Neuronal stem cell (in vitro differentiated cells): ENCODE results near the gene SQSTM1.

Experiments used
- DNase-seq: peaks from one replicate; pipeline ENCODE4 v3.0.0-alpha.2; 2013; ENCODE audit warnings: low spot score
- H2AFZ ChIP-seq: one replicate; pipeline ENCODE4 v1.6.1; 2013; ENCODE audit warnings: mild to moderate bottlenecking, low read length, inconsistent platforms
- H2AK5ac ChIP-seq: 2 replicates; pipeline ENCODE4 v1.6.1; 2013; ENCODE audit warnings: low read depth, mild to moderate bottlenecking, inconsistent platforms, low read length, moderate library complexity, mixed read lengths
- H2BK120ac ChIP-seq: 2 replicates; pipeline ENCODE4 v1.6.1; 2013; ENCODE audit warnings: low read depth, mild to moderate bottlenecking, inconsistent platforms, low read length, moderate library complexity, mixed read lengths
- H2BK12ac ChIP-seq: one replicate; pipeline ENCODE4 v1.6.1; 2013; ENCODE audit warnings: low read length, inconsistent platforms
- H2BK15ac ChIP-seq: 2 replicates; pipeline ENCODE4 v1.6.1; 2013; ENCODE audit warnings: mild to moderate bottlenecking, low read length, inconsistent platforms, mixed read lengths
- H2BK5ac ChIP-seq: one replicate; pipeline ENCODE4 v1.6.1; 2013; ENCODE audit warnings: inconsistent platforms, mild to moderate bottlenecking, low read length, moderate library complexity
- H3K14ac ChIP-seq: one replicate; pipeline ENCODE4 v1.6.1; 2013; ENCODE audit warnings: low read length, inconsistent platforms
- H3K18ac ChIP-seq: 2 replicates; pipeline ENCODE4 v1.6.1; 2013; ENCODE audit warnings: low read length, inconsistent platforms
- H3K23ac ChIP-seq: 2 replicates; pipeline ENCODE4 v1.6.1; 2013; ENCODE audit warnings: low read depth, mild to moderate bottlenecking, mixed read lengths, low read length, inconsistent platforms; ENCODE audit not compliant: poor library complexity
- H3K27ac ChIP-seq: replicated peaks from 3 replicates; pipeline ENCODE4 v1.5.1; 2013; ENCODE audit warnings: low read length, inconsistent platforms
- H3K27me3 ChIP-seq, 3 experiments: 2 replicates each; pipeline ENCODE4 v1.6.1; 2013; ENCODE audit warnings: low read length in 3 of 3, mild to moderate bottlenecking in 2 of 3, inconsistent platforms in 1 of 3, low read depth in 1 of 3, mixed read lengths in 1 of 3, moderate library complexity in 1 of 3; ENCODE audit not compliant: control insufficient read depth in 3 of 3, insufficient read depth in 3 of 3
- H3K36me3 ChIP-seq, 2 donors: replicated peaks in 1 of 2; 2 replicates each; pipeline ENCODE4 v1.6.1; 2013; ENCODE audit warnings: low read length in 2 of 2; ENCODE audit not compliant: control insufficient read depth in 2 of 2, insufficient read depth in 2 of 2
- H3K4ac ChIP-seq: 2 replicates; pipeline ENCODE4 v1.6.1; 2013; ENCODE audit warnings: inconsistent platforms, mild to moderate bottlenecking, low read length, moderate library complexity
- H3K4me1 ChIP-seq, 2 donors: 1 replicate in 1 of 2; 2 replicates in 1 of 2; pipeline ENCODE4 v1.6.1; 2013; ENCODE audit warnings: low read length in 2 of 2, low read depth in 1 of 2; ENCODE audit not compliant: control insufficient read depth in 2 of 2, insufficient read depth in 1 of 2
- H3K4me2 ChIP-seq: one replicate; pipeline ENCODE4 v1.6.1; 2013; ENCODE audit warnings: mild to moderate bottlenecking, low read length, inconsistent platforms; ENCODE audit not compliant: insufficient read depth, poor library complexity, severe bottlenecking
- H3K4me3 ChIP-seq, 2 donors: 2 replicates each; pipeline ENCODE4 v1.5.1; 2013; ENCODE audit warnings: low read length in 2 of 2, mild to moderate bottlenecking in 2 of 2, inconsistent platforms in 1 of 2, moderate library complexity in 1 of 2
- H3K79me1 ChIP-seq: one replicate; pipeline ENCODE4 v1.6.1; 2013; ENCODE audit warnings: low read depth, mild to moderate bottlenecking, inconsistent platforms, low read length, moderate library complexity
- H3K9ac ChIP-seq: one replicate; pipeline ENCODE4 v1.6.1; 2013; ENCODE audit warnings: mild to moderate bottlenecking, low read depth, low read length, inconsistent platforms; ENCODE audit not compliant: poor library complexity
- H3K9me3 ChIP-seq, 2 donors: replicated peaks in 1 of 2; 2 replicates each; pipeline versions ENCODE3 to v1.6.1; 2013; ENCODE audit warnings: low read length in 2 of 2, mild to moderate bottlenecking in 2 of 2, inconsistent platforms in 1 of 2, low read depth in 1 of 2, mixed read lengths in 1 of 2, moderate library complexity in 1 of 2; ENCODE audit not compliant: control insufficient read depth in 2 of 2, insufficient read depth in 1 of 2
- H4K8ac ChIP-seq: one replicate; pipeline ENCODE4 v1.6.1; 2013; ENCODE audit warnings: low read depth, mild to moderate bottlenecking, inconsistent platforms, low read length, moderate library complexity
- H4K91ac ChIP-seq: one replicate; pipeline ENCODE4 v1.6.1; 2013; ENCODE audit warnings: low read length, low read depth, mild to moderate bottlenecking, inconsistent platforms; ENCODE audit not compliant: poor library complexity
- WGBS, 2 donors: extraction: QIAGEN DNeasy Blood & Tissue Kit; methylation state at CpG; one replicate each; pipeline ENCODE4 v1.1.7; 2013; ENCODE audit warnings: missing lambda C conversion rate in 2 of 2, mixed read lengths in 1 of 2; ENCODE audit not compliant: insufficient read length in 2 of 2, insufficient replicate concordance in 1 of 2; ENCODE audit errors: extremely low coverage in 2 of 2; 5-methylcytosine and 5-hydroxymethylcytosine counted together

Gene SQSTM1

GRCh38 chr5:179860301-179860700, 39.6 kb downstream of the SQSTM1 start:
- Histone ChIP-seq H2AK5ac (no peak overlapping the region), H3K79me1 (peaks cover 4% of the 10 kb centered on the region), H3K4ac (no peak overlapping the region), H2BK120ac (no peak overlapping the region), H3K4me3 (no peak overlapping the region), H2BK15ac (no peak overlapping the region), H3K4me1 (peaks cover 1 to 2% of the 10 kb centered on the region in 2 donors), H3K9ac (no peak overlapping the region), H3K14ac (no peak overlapping the region), H4K91ac (no peak overlapping the region), H3K4me2 (no peak overlapping the region), H3K9me3 (peaks cover 2 to 5% of the 10 kb centered on the region in 2 donors), H4K8ac (no peak overlapping the region), H2BK5ac (no peak overlapping the region), H2BK12ac (no peak overlapping the region), H3K36me3 (peaks cover 25 to 48% of the 10 kb centered on the region in 2 donors), H3K23ac (no peak overlapping the region), H2AFZ (no peak overlapping the region), H3K27ac (no peak overlapping the region), H3K18ac (no peak overlapping the region), H3K27me3 (no peaks in the 10 kb centered on the region)
- no peak for DNase-seq
- no CpG with 5 or more reads among the region's 11 CpGs for WGBS, 2 donors

- no peak overlapping the region for H2BK12ac ChIP-seq
- peaks cover 35 to 56% of the 10 kb centered on the region in 2 donors for H3K36me3 ChIP-seq
- H3K27me3 ChIP-seq = no peaks in the 10 kb centered on the region
- no peak overlapping the region for H3K14ac ChIP-seq
- no peak overlapping the region for H2BK120ac ChIP-seq
- H2AFZ ChIP-seq = no peak overlapping the region
- H3K23ac ChIP-seq = no peak overlapping the region
- H4K91ac ChIP-seq = no peak overlapping the region
- H3K18ac ChIP-seq = no peak overlapping the region
- peaks cover 2 to 5% of the 10 kb centered on the region in 2 donors for H3K9me3 ChIP-seq
- no peak overlapping the region for H2AK5ac ChIP-seq
- H2BK5ac ChIP-seq = no peak overlapping the region
- no peak overlapping the region for H3K4me2 ChIP-seq
- peaks cover 2% of the 10 kb centered on the region for H3K79me1 ChIP-seq
- no CpG with 5 or more reads among the region's 2 CpGs for WGBS, 2 donors
- H3K27ac ChIP-seq = no peak overlapping the region
- H2BK15ac ChIP-seq = no peak overlapping the region
- peaks cover 1 to 2% of the 10 kb centered on the region in 2 donors for H3K4me1 ChIP-seq
- no peak overlapping the region for H4K8ac ChIP-seq
- no peak overlapping the region for H3K4ac ChIP-seq
- H3K4me3 ChIP-seq = peak overlapping the region in 1 of 2 donors; percentile 36
- no peak for DNase-seq
- no peak overlapping the region for H3K9ac ChIP-seq
Measured at GRCh38 chr5:179862296-179862695, 41.6 kb downstream of the SQSTM1 start.

GRCh38 chr5:179862891-179863290, 42.2 kb downstream of the SQSTM1 start:
- H3K9me3 ChIP-seq = peaks cover 2 to 5% of the 10 kb centered on the region in 2 donors
- peaks cover 38 to 62% of the 10 kb centered on the region in 2 donors for H3K36me3 ChIP-seq
- H4K91ac ChIP-seq = no peak overlapping the region
- no peak overlapping the region for H3K14ac ChIP-seq
- no peak for DNase-seq
- no peak overlapping the region for H2BK5ac ChIP-seq
- no peak overlapping the region for H3K27ac ChIP-seq
- H3K23ac ChIP-seq = no peak overlapping the region
- no peak overlapping the region for H3K4ac ChIP-seq
- H3K27me3 ChIP-seq = no peaks in the 10 kb centered on the region
- H3K18ac ChIP-seq = no peak overlapping the region
- H3K4me1 ChIP-seq = peaks cover 1 to 2% of the 10 kb centered on the region in 2 donors
- no peak overlapping the region for H2AFZ ChIP-seq
- H2BK15ac ChIP-seq = no peak overlapping the region
- peak overlapping the region; percentile 43 for H4K8ac ChIP-seq
- no peak overlapping the region for H2BK120ac ChIP-seq
- H3K4me3 ChIP-seq = peak overlapping the region in 1 of 2 donors; percentile 52
- H3K9ac ChIP-seq = no peak overlapping the region
- H3K4me2 ChIP-seq = no peak overlapping the region
- WGBS, 2 donors = no CpG with 5 or more reads among the region's 9 CpGs
- H3K79me1 ChIP-seq = peaks cover 2% of the 10 kb centered on the region
- no peak overlapping the region for H2AK5ac ChIP-seq
- H2BK12ac ChIP-seq = no peak overlapping the region

DNA sequence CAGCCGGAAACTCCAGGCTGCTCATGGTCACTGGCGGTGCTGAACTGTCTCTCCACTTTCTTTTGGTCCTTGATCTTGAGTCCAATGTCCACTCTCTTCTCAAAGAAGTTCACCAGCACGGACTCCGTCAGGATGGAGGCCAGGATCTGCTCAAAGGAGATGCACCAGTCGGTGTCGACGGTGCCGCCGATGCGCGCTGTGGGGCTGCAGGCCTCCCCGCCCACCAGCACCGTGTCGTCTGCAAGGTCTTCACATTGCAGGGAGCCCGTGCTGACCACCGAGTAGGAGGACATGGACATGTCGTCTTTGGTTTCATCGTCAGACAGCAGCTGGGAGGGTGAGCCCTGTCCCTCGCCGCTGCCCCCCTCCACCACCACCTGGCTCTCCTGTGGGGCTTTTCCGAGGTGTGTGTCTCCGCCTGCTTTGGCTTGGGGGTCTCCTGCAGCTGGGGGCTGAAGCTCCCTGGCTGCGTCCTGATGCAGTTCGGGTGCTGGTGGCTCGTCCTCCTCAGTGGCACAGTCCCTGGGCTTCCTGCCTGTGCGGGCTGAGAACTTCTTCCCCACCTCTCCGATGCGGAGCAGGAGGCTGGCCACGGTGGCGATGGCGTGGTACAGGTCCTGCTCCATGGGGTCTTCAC, 42.9 kb downstream of the SQSTM1 start:
- no peak overlapping the region for H3K14ac ChIP-seq
- H3K18ac ChIP-seq = no peak overlapping the region
- H4K8ac ChIP-seq = no peak overlapping the region
- no peak overlapping the region for H4K91ac ChIP-seq
- H2BK5ac ChIP-seq = no peak overlapping the region
- peaks cover 2 to 5% of the 10 kb centered on the region in 2 donors for H3K9me3 ChIP-seq
- H3K23ac ChIP-seq = no peak overlapping the region
- no peak for DNase-seq
- H2BK12ac ChIP-seq = no peak overlapping the region
- no peaks in the 10 kb centered on the region for H3K27me3 ChIP-seq
- H3K4ac ChIP-seq = no peak overlapping the region
- no CpG with 5 or more reads among the region's 31 CpGs for WGBS, 2 donors
- no peak overlapping the region for H3K9ac ChIP-seq
- H2BK120ac ChIP-seq = peak overlapping the region; percentile 8
- no peak overlapping the region for H3K4me2 ChIP-seq
- H2AFZ ChIP-seq = no peak overlapping the region
- H3K4me1 ChIP-seq = peaks cover 2 to 4% of the 10 kb centered on the region in 2 donors
- H3K4me3 ChIP-seq = no peak overlapping the region
- no peak overlapping the region for H2AK5ac ChIP-seq
- peaks cover 39 to 67% of the 10 kb centered on the region in 2 donors for H3K36me3 ChIP-seq
- H3K27ac ChIP-seq = no peak overlapping the region
- H2BK15ac ChIP-seq = no peak overlapping the region
- H3K79me1 ChIP-seq = peaks cover 2% of the 10 kb centered on the region
